CD14-positive monocyte (primary cell): ENCODE results near the gene SERPINB3. TPM values are rescaled to one million over a fixed set of nuclear protein-coding genes. Genes with fewer than 3 reads are reported as not detected.
"Not testable (repeated sequence)": the region's sequence is repeated elsewhere in the genome, so short reads cannot be mapped to it uniquely, and the experiment has no call there.

Experiments
- DNase-seq, 3 donors: peaks; one replicate each; pipeline ENCODE4 v3.0.0-alpha.2; 2011 to 2022
- H2AFZ ChIP-seq: 2 replicates; pipeline ENCODE4 v1.6.0; 2012; ENCODE audit warnings: mild to moderate bottlenecking, low read depth, low read length, inconsistent platforms; ENCODE audit not compliant: insufficient read depth, poor library complexity, severe bottlenecking
- H3K27ac ChIP-seq, 2 donors: 1 replicate in 1 of 2; 2 replicates in 1 of 2; pipeline ENCODE4 v1.5.1; 2012 to 2013; ENCODE audit warnings: low read length in 2 of 2, control low read depth in 1 of 2, inconsistent platforms in 1 of 2, low read depth in 1 of 2, mild to moderate bottlenecking in 1 of 2
- H3K27me3 ChIP-seq, 2 donors: one replicate each; pipeline versions ENCODE4 v1.6.0 to v1.6.1; 2011 to 2013; ENCODE audit warnings: low read length in 2 of 2; ENCODE audit not compliant: control insufficient read depth in 2 of 2, insufficient read depth in 2 of 2
- H3K36me3 ChIP-seq, 2 donors: replicated peaks in 1 of 2; 1 replicate in 1 of 2; 2 replicates in 1 of 2; pipeline versions ENCODE4 v1.5.1 to v1.6.1; 2012 to 2013; ENCODE audit warnings: low read length in 2 of 2, control low read depth in 1 of 2, inconsistent platforms in 1 of 2, mild to moderate bottlenecking in 1 of 2; ENCODE audit not compliant: insufficient read depth in 2 of 2, control insufficient read depth in 1 of 2
- H3K4me1 ChIP-seq, 2 donors: 1 replicate in 1 of 2; 2 replicates in 1 of 2; pipeline versions ENCODE4 v1.5.1 to v1.6.1; 2012 to 2013; ENCODE audit warnings: low read length in 2 of 2, control low read depth in 1 of 2, inconsistent platforms in 1 of 2, mild to moderate bottlenecking in 1 of 2, moderate library complexity in 1 of 2; ENCODE audit not compliant: insufficient read depth in 2 of 2, control insufficient read depth in 1 of 2
- H3K4me2 ChIP-seq: replicated peaks from 2 replicates; pipeline ENCODE3; 2012; ENCODE audit warnings: low read length, moderate library complexity, mild to moderate bottlenecking; ENCODE audit not compliant: poor library complexity, severe bottlenecking; ENCODE audit errors: extremely low read depth
- H3K4me3 ChIP-seq, 3 experiments: fragments of 200-600 bp in 1 of 3; sonication (generic) in 1 of 3; replicated peaks in 1 of 3; 1 replicate in 2 of 3; 2 replicates in 1 of 3; pipeline ENCODE4 v1.5.1; 2011 to 2013; ENCODE audit warnings: low read length in 3 of 3, mild to moderate bottlenecking in 3 of 3, control low read depth in 2 of 3, low read depth in 2 of 3, inconsistent platforms in 1 of 3, moderate library complexity in 1 of 3
- H3K79me2 ChIP-seq: 2 replicates; pipeline ENCODE4 v1.6.0; 2012; ENCODE audit warnings: mild to moderate bottlenecking, control low read depth, inconsistent platforms, low read length, moderate library complexity; ENCODE audit not compliant: insufficient read depth
- H3K9ac ChIP-seq: 2 replicates; pipeline ENCODE4 v1.6.0; 2017; ENCODE audit warnings: low read length, mild to moderate bottlenecking; ENCODE audit not compliant: insufficient read depth, poor library complexity, severe bottlenecking
- H3K9me3 ChIP-seq, 2 donors: replicated peaks in 1 of 2; 1 replicate in 1 of 2; 2 replicates in 1 of 2; pipeline versions ENCODE4 v1.5.1 to v1.6.1; 2012 to 2013; ENCODE audit warnings: low read length in 2 of 2, control low read depth in 1 of 2; ENCODE audit not compliant: control insufficient read depth in 1 of 2, insufficient read depth in 1 of 2
- H4K20me1 ChIP-seq: 2 replicates; pipeline ENCODE4 v1.6.0; 2012; ENCODE audit warnings: mild to moderate bottlenecking, low read length, control low read depth, moderate library complexity; ENCODE audit not compliant: insufficient read depth
- H3K27ac Mint-ChIP-seq, 7 donors: one replicate each; pipeline ENCODE4 v1.8.0; 2020; ENCODE audit warnings: mild to moderate bottlenecking in 7 of 7, mixed read lengths in 7 of 7, moderate library complexity in 6 of 7, inconsistent platforms in 2 of 7
- H3K27me3 Mint-ChIP-seq, 3 donors: one replicate each; pipeline ENCODE4 v1.8.0; 2021 to 2022; ENCODE audit warnings: low read depth in 3 of 3, mild to moderate bottlenecking in 3 of 3, mixed read lengths in 3 of 3, moderate library complexity in 3 of 3, inconsistent platforms in 1 of 3
- H3K36me3 Mint-ChIP-seq, 2 donors: one replicate each; pipeline ENCODE4 v1.8.0; 2020; ENCODE audit warnings: mixed read lengths in 2 of 2, inconsistent platforms in 1 of 2, mild to moderate bottlenecking in 1 of 2
- H3K4me1 Mint-ChIP-seq: one replicate; pipeline ENCODE4 v1.8.0; 2020; ENCODE audit warnings: mild to moderate bottlenecking, mixed read lengths
- H3K4me3 Mint-ChIP-seq, 2 donors: one replicate each; pipeline ENCODE4 v1.8.0; 2020; ENCODE audit warnings: mild to moderate bottlenecking in 2 of 2, mixed read lengths in 2 of 2, moderate library complexity in 1 of 2
- H3K9me3 Mint-ChIP-seq, 7 donors: one replicate each; pipeline ENCODE4 v1.8.0; 2020 to 2022; ENCODE audit warnings: mixed read lengths in 7 of 7, mild to moderate bottlenecking in 6 of 7, moderate library complexity in 6 of 7, inconsistent platforms in 2 of 7
- CTCF ChIP-seq: fragments of 200-600 bp; IDR thresholded peaks from one replicate; pipeline ENCODE4 v1.8.0; 2022; ENCODE audit warnings: antibody characterized with exemption, mild to moderate bottlenecking
- WGBS: methylation state at CpG from one replicate; pipeline ENCODE4 v1.1.5; 2013; ENCODE audit warnings: missing lambda C conversion rate; ENCODE audit not compliant: insufficient coverage; 5-methylcytosine and 5-hydroxymethylcytosine counted together
- intact Hi-C, 2 donors: fragments of 100-400 bp; cut with micrococcal nuclease; formaldehyde crosslinking; loops; one replicate each; pipeline versions ENCODE4 v1.15.0 to v1.15.1; 2023
- polyA plus RNA-seq, 3 donors: library from polyadenylated mRNA; depleted of rRNA in 1 of 3; unstranded in 2 of 3; stranded (reverse) in 1 of 3; fragments of 300-500 nt in 2 of 3; fragments of >200 nt in 1 of 3; fragmentation: Illumina TruSeq in 2 of 3; gene quantifications; 1 replicate in 2 of 3; 2 replicates in 1 of 3; pipeline ENCODE4 v1.2.3, GENCODE V29; 2012 to 2021

The SERPINB3 gene
- polyA plus RNA-seq, 3 donors: not detected

- Histone ChIP-seq H4K20me1 (no peaks in the 10 kb centered on the region), H3K4me2 (no peak overlapping the region), H3K4me3 (no peak overlapping the region), H3K27ac (no peak overlapping the region), H2AFZ (no peak overlapping the region), H3K9ac (no peak overlapping the region), H3K27me3 (peaks cover 0 to 2% of the 10 kb centered on the region in 2 donors), H3K9me3 (no peaks in the 10 kb centered on the region), H3K4me1 (no peaks in the 10 kb centered on the region), H3K79me2 (no peaks in the 10 kb centered on the region), H3K36me3 (no peaks in the 10 kb centered on the region)
- peaks cover 6 to 8% (median 7%) of the 10 kb centered on the region in 3 donors for H3K27me3 Mint-ChIP-seq
- TF ChIP-seq CTCF: no peak
- DNase-seq: no peak
- intact Hi-C loops: no loop called here
- no peak overlapping the region for H3K27ac Mint-ChIP-seq
- H3K4me1 Mint-ChIP-seq: no peaks in the 10 kb centered on the region
- no peaks in the 10 kb centered on the region for H3K36me3 Mint-ChIP-seq
- H3K9me3 Mint-ChIP-seq: peaks cover 0 to 4% (median 0%) of the 10 kb centered on the region in 7 donors
- H3K4me3 Mint-ChIP-seq: no peak overlapping the region
These were observed 14.8 kb downstream of the SERPINB3 start for GRCh38 chr18:63646936-63647335.

GRCh38 chr18:63644694-63645093 is 17.0 kb downstream of the SERPINB3 start:
- H3K9me3 Mint-ChIP-seq, H3K4me1 Mint-ChIP-seq, intact Hi-C loops, H3K4me2 ChIP-seq, H3K4me3 Mint-ChIP-seq, H3K79me2 ChIP-seq, H4K20me1 ChIP-seq, DNase-seq, H3K4me3 ChIP-seq, H3K4me1 ChIP-seq, H3K27ac ChIP-seq, H3K9ac ChIP-seq, H3K36me3 ChIP-seq, H3K27me3 ChIP-seq, H3K9me3 ChIP-seq, H3K27me3 Mint-ChIP-seq, H2AFZ ChIP-seq, H3K36me3 Mint-ChIP-seq, H3K27ac Mint-ChIP-seq: not testable (repeated sequence)
- WGBS: no CpG with 5 or more reads among the region's 1 CpG

- H3K9ac ChIP-seq, H3K4me3 ChIP-seq, H3K27me3 Mint-ChIP-seq, H3K79me2 ChIP-seq, H3K4me1 ChIP-seq, H2AFZ ChIP-seq, H3K4me1 Mint-ChIP-seq, DNase-seq, H4K20me1 ChIP-seq, H3K4me3 Mint-ChIP-seq, H3K9me3 Mint-ChIP-seq, H3K4me2 ChIP-seq, H3K27me3 ChIP-seq, H3K27ac Mint-ChIP-seq, H3K36me3 ChIP-seq, H3K27ac ChIP-seq, H3K36me3 Mint-ChIP-seq, intact Hi-C loops, H3K9me3 ChIP-seq: not testable (repeated sequence)
- no CpG with 5 or more reads among the region's 2 CpGs for WGBS
These were observed 17.6 kb downstream of the SERPINB3 start, which contains the start of gene SERPINB4 for GRCh38 chr18:63644142-63644541. SERPINB4 (minus strand) TSS chr18:63644256; CDS start chr18:63643577, 679 bp downstream.

- WGBS: 96% methylated on average over 2 of the region's 4 CpGs
- H3K36me3 ChIP-seq, H3K27ac ChIP-seq, H3K9me3 Mint-ChIP-seq, H3K4me3 Mint-ChIP-seq, H3K9ac ChIP-seq, H2AFZ ChIP-seq, H3K27me3 ChIP-seq, H3K9me3 ChIP-seq, H3K4me1 ChIP-seq, H4K20me1 ChIP-seq, H3K4me2 ChIP-seq, H3K27ac Mint-ChIP-seq, H3K27me3 Mint-ChIP-seq, H3K79me2 ChIP-seq, H3K4me1 Mint-ChIP-seq, intact Hi-C loops, DNase-seq, H3K36me3 Mint-ChIP-seq, H3K4me3 ChIP-seq: not testable (repeated sequence)
These were observed 18.9 kb downstream of the SERPINB3 start for GRCh38 chr18:63642668-63643356.
